ENCODE results near the gene HSPA2. TPM values are rescaled to one million over a fixed set of nuclear protein-coding genes. Genes with fewer than 3 reads are reported as not detected.

Gene HSPA2
- total and polyA plus RNA-seq, 3 donors from 2014 or later = 134 to 389 (median 160) TPM

DNA sequence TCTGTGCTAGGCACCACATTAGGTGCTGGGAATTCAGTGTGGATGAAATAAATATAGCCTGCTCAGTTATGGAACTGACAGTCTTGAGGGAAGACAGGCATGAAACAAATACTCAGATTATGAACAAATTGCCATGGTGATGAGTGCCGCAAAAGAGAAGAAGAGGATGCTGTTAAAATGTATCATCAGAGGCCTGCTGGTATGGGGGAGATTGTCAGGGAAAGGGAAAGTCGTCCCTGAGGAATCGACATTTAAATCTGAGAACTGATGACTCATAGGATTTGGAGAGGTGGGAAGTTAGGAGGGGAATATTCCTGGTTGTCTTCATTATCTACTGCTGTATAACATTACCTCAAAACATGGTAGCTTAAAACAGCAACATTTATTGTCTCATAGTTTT, 51.3 kb downstream of the HSPA2 start:
- 88 to 90% methylated on average over 3 of the region's 3 CpGs for WGBS, 2 donors
- intact Hi-C loops (cut with DNase I; ENCODE audit: low total_unique reads) = no loop called here

More for the DNA sequence above, 51.3 kb downstream of the HSPA2 start:
- no peak for DNase-seq
- no peaks in the 10 kb centered on the region for H3K4me1 ChIP-seq
- no peaks in the 10 kb centered on the region for H3K9me3 ChIP-seq
- no peaks in the 10 kb centered on the region for H3K36me3 ChIP-seq (ENCODE audit: low read depth, missing control alignments)
- H3K27ac ChIP-seq = no peak overlapping the region
- TF ChIP-seq, protein P1, sequence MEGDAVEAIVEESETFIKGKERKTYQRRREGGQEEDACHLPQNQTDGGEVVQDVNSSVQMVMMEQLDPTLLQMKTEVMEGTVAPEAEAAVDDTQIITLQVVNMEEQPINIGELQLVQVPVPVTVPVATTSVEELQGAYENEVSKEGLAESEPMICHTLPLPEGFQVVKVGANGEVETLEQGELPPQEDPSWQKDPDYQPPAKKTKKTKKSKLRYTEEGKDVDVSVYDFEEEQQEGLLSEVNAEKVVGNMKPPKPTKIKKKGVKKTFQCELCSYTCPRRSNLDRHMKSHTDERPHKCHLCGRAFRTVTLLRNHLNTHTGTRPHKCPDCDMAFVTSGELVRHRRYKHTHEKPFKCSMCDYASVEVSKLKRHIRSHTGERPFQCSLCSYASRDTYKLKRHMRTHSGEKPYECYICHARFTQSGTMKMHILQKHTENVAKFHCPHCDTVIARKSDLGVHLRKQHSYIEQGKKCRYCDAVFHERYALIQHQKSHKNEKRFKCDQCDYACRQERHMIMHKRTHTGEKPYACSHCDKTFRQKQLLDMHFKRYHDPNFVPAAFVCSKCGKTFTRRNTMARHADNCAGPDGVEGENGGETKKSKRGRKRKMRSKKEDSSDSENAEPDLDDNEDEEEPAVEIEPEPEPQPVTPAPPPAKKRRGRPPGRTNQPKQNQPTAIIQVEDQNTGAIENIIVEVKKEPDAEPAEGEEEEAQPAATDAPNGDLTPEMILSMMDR (IDR thresholded peaks at IDR 0.05) = no peak
- no peak for TF ChIP-seq POLR2A (IDR thresholded peaks at IDR 0.05)
- no peaks in the 10 kb centered on the region for H3K27me3 ChIP-seq
- H3K4me3 ChIP-seq = no peak overlapping the region

Small RNAs within 50 kb of the gene (small RNA-seq; reads per million reads assigned to genes)
- gene AL049869.4 = 0 to 0.09 reads per million in 2 donors

Other genes starting within 250 kb of the HSPA2 start
- 10 to 100 TPM; 19.8 to 33.3 TPM for gene ESR2, start 246.4 kb upstream of the HSPA2 start, total RNA-seq
- 17.2 TPM for gene ESR2, start 246.4 kb upstream of the HSPA2 start, polyA plus RNA-seq (ENCODE audit: insufficient read depth, low read depth, low replicate concordance)
- gene MTHFD1, start 152.4 kb upstream of the HSPA2 start, total RNA-seq = 10 to 100 TPM; 27.4 to 28.8 TPM
- gene MTHFD1, start 152.4 kb upstream of the HSPA2 start, polyA plus RNA-seq (ENCODE audit: insufficient read depth, low read depth, low replicate concordance) = 22.3 TPM
- gene AKAP5, start 75.2 kb upstream of the HSPA2 start, total RNA-seq = under 1 TPM; 0.50 to 0.63 TPM
- gene AKAP5, start 75.2 kb upstream of the HSPA2 start, polyA plus RNA-seq (ENCODE audit: insufficient read depth, low read depth, low replicate concordance) = 0.29 TPM
- 10 to 100 TPM; 20.6 to 21.3 TPM for gene ZBTB25, start 36.9 kb upstream of the HSPA2 start, total RNA-seq
- gene ZBTB25, start 36.9 kb upstream of the HSPA2 start, polyA plus RNA-seq (ENCODE audit: insufficient read depth, low read depth, low replicate concordance) = 13.3 TPM
- 10 to 100 TPM; 33.2 to 34.7 TPM for gene ZBTB1, start 36.0 kb upstream of the HSPA2 start, total RNA-seq
- gene ZBTB1, start 36.0 kb upstream of the HSPA2 start, polyA plus RNA-seq (ENCODE audit: insufficient read depth, low read depth, low replicate concordance) = 20.8 TPM
- 10 to 100 TPM; 22.4 to 38.5 TPM for gene PPP1R36, start 9.2 kb downstream of the HSPA2 start, total RNA-seq
- 108 TPM for gene PPP1R36, start 9.2 kb downstream of the HSPA2 start, polyA plus RNA-seq (ENCODE audit: insufficient read depth, low read depth, low replicate concordance)
- 10 to 100 TPM; 20.1 to 20.6 TPM for gene PLEKHG3, start 163.7 kb downstream of the HSPA2 start, total RNA-seq
- 21.6 TPM for gene PLEKHG3, start 163.7 kb downstream of the HSPA2 start, polyA plus RNA-seq (ENCODE audit: insufficient read depth, low read depth, low replicate concordance)

All from testis (tissue), 3 donors.